Left ventricle myocardium inferior (tissue), 1 donor: ENCODE results near the gene KBTBD13. TPM values are rescaled to one million over a fixed set of nuclear protein-coding genes. Genes with fewer than 3 reads are reported as not detected.
A peak's percentile ranks its signal among the peaks of the same experiment; 100 is the strongest.
"Not testable (repeated sequence)": the region's sequence is repeated elsewhere in the genome, so short reads cannot be mapped to it uniquely, and the experiment has no call there.

Experiments used
- DNase-seq: peaks from one replicate; pipeline ENCODE4 v3.0.0-alpha.2; 2020
- H3K27ac ChIP-seq: fragments of 200-600 bp; replicated peaks from 2 replicates; pipeline ENCODE4 v1.8.0; 2021
- H3K27me3 ChIP-seq: fragments of 200-600 bp; 2 replicates; pipeline ENCODE4 v1.8.0; 2021; ENCODE audit warnings: low read depth
- H3K36me3 ChIP-seq: fragments of 200-600 bp; 2 replicates; pipeline ENCODE4 v1.8.0; 2021
- H3K4me1 ChIP-seq: fragments of 200-600 bp; 2 replicates; pipeline ENCODE4 v1.8.0; 2021
- H3K4me3 ChIP-seq: fragments of 200-600 bp; 2 replicates; pipeline ENCODE4 v1.8.0; 2021; ENCODE audit warnings: mild to moderate bottlenecking, moderate library complexity
- H3K9me3 ChIP-seq: fragments of 200-600 bp; replicated peaks from 2 replicates; pipeline ENCODE4 v1.8.0; 2021
- CTCF ChIP-seq: fragments of 200-600 bp; IDR thresholded peaks from 2 replicates; pipeline ENCODE4 v1.8.0; 2021; ENCODE audit warnings: antibody characterized with exemption, mild to moderate bottlenecking, borderline replicate concordance
- intact Hi-C: fragments of 100-400 bp; cut with micrococcal nuclease; formaldehyde crosslinking; loops from one replicate; pipeline ENCODE4 v1.11.0; 2022
- total RNA-seq: library from RNA; stranded (reverse); fragmentation: NEBNext Ultra II Directional; extraction: Animal tissue kit (Norgen Biotek cat#: 25700); gene quantifications from one replicate; pipeline ENCODE4 v1.2.1, GENCODE V29; 2021
- donor health status: DM: no; HTN: yes; CAD: no; lungs with severe emphysema.

Gene KBTBD13
- total RNA-seq, 1 donor from 2014 or later: 5.2 TPM

- Histone ChIP-seq H3K27ac (no peak overlapping the region), H3K36me3 (peaks cover 41% of the 10 kb centered on the region), H3K9me3 (no peaks in the 10 kb centered on the region), H3K27me3 (no peaks in the 10 kb centered on the region), H3K4me3 (no peak overlapping the region), H3K4me1 (peaks cover 14% of the 10 kb centered on the region)
- DNase-seq: no peak
- no peak for TF ChIP-seq CTCF
- intact Hi-C loops: no loop called here
These were observed 22.8 kb downstream of the KBTBD13 start for GRCh38 chr15:65099336-65099735.

DNA sequence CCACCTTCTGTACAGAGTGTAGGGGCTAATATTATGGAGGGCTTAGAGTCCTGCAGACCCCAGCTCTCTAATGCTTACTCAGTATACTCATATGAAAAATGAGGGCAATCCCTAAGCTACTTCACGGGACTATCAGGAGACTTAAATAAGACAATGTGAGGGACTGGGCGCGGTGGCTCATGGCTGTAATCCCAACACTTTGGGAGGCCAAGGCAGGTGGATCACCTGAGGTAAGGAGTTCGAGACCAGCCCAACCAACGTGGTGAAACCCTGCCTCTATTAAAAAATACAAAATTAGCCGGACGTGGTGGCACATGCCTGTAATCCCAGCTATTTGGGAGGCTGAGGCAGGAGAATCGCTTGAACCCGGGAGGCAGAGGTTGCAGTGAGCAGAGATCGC lies 23.3 kb downstream of the KBTBD13 start:
- not testable (repeated sequence) for H3K27me3 ChIP-seq, DNase-seq, H3K27ac ChIP-seq, H3K9me3 ChIP-seq, H3K4me3 ChIP-seq, H3K4me1 ChIP-seq
- intact Hi-C loops: loop anchor here (10.0 kb wide), 1 partner anchor 45 kb away; no protein-coding TSS in a partner anchor
- peaks cover 41% of the 10 kb centered on the region for H3K36me3 ChIP-seq

DNA sequence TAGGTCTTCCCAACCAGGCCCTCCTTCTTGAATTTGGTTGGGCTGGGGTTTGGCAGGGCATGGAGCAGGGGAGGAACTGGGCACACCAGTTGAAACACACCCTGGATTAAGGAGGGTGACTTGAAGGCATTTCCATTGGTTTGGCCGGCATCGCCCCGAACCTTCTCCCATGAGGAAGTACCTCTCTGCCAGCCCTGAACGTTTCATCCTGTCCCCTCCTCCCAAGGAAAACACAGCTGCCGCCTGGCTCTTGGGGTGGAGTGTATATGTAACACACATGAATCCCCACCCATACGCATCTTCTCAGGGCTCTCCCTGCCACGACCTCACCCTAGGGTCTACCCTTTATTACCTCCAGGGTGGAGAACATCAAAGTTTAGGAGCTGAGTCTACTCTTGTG lies 23.9 kb downstream of the KBTBD13 start:
- Histone ChIP-seq H3K27ac (no peak overlapping the region), H3K9me3 (no peaks in the 10 kb centered on the region), H3K4me1 (peaks cover 5% of the 10 kb centered on the region), H3K36me3 (peaks cover 47% of the 10 kb centered on the region), H3K4me3 (no peak overlapping the region), H3K27me3 (no peaks in the 10 kb centered on the region)
- no peak for TF ChIP-seq CTCF
- intact Hi-C loops: loop anchor here (10.0 kb wide), 1 partner anchor 46 kb away; no protein-coding TSS in a partner anchor
- DNase-seq: no peak

- DNase-seq: peak; percentile 58
- peak; percentile 82 for TF ChIP-seq CTCF
- H3K9me3 ChIP-seq: no peaks in the 10 kb centered on the region
- intact Hi-C loops: loop anchor here (10.0 kb wide), 1 partner anchor 47 kb away; no protein-coding TSS in a partner anchor
- H3K4me3 ChIP-seq: no peak overlapping the region
- H3K27me3 ChIP-seq: no peaks in the 10 kb centered on the region
- peaks cover 56% of the 10 kb centered on the region for H3K36me3 ChIP-seq
- H3K27ac ChIP-seq: no peak overlapping the region
- H3K4me1 ChIP-seq: peaks cover 5% of the 10 kb centered on the region
These were observed 24.9 kb downstream of the KBTBD13 start for GRCh38 chr15:65101411-65101890.

- Histone ChIP-seq H3K27ac (no peak overlapping the region), H3K36me3 (peaks cover 62% of the 10 kb centered on the region), H3K4me1 (peaks cover 5% of the 10 kb centered on the region), H3K9me3 (no peaks in the 10 kb centered on the region), H3K27me3 (no peaks in the 10 kb centered on the region), H3K4me3 (no peak overlapping the region)
- intact Hi-C loops: loop anchor here (10.0 kb wide), 1 partner anchor 47 kb away; no protein-coding TSS in a partner anchor
- no peak for DNase-seq
- peak; percentile 5 for TF ChIP-seq CTCF
These were observed 25.6 kb downstream of the KBTBD13 start for GRCh38 chr15:65101891-65102708.

DNA sequence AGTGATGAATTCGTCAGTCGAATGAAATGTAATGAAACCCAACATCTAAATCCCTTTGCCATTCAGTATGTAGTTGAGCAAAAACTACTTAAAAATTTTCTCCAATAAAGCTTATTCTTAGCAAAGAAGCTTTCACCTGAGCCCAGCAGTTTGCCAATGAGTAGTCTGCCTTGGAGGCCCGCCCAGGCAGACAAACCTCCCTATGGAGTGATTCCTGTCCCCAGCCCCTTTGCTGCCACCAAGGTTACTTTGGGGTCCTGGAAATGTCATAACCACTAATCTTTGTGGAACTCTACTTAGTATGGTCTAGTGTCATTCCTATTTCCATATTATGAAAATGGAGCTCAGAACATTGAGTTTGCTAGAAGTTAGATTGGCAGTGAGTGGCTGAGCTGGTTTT lies 26.4 kb downstream of the KBTBD13 start:
- Histone ChIP-seq H3K27me3 (no peaks in the 10 kb centered on the region), H3K36me3 (peaks cover 64% of the 10 kb centered on the region), H3K4me3 (no peak overlapping the region), H3K9me3 (no peaks in the 10 kb centered on the region), H3K4me1 (peaks cover 5% of the 10 kb centered on the region), H3K27ac (no peak overlapping the region)
- no peak for DNase-seq
- TF ChIP-seq CTCF: no peak
- intact Hi-C loops: loop anchor here (10.0 kb wide), 1 partner anchor 48 kb away; no protein-coding TSS in a partner anchor
